Stomach (tissue), 4 donors: ENCODE results near the gene GPS2.

Experiments
- CTCF ChIP-seq, 7 experiments: fragments of 450-650 bp in 4 of 7; fragments of 200-600 bp in 3 of 7; sonication (generic) in 3 of 7; IDR thresholded peaks; one replicate each; pipeline ENCODE4 v1.5.1; 2016 to 2019; ENCODE audit warnings: antibody characterized with exemption in 7 of 7, control low read depth in 2 of 7, mild to moderate bottlenecking in 1 of 7
- EP300 ChIP-seq: sonication (generic); formaldehyde crosslinking; IDR thresholded peaks from one replicate; pipeline ENCODE4 v1.6.1; 2017; ENCODE audit warnings: antibody characterized with exemption
- POLR2A ChIP-seq, 4 donors: fragments of 450-650 bp; IDR thresholded peaks; one replicate each; pipeline ENCODE4 v1.6.1; 2016; ENCODE audit warnings: antibody characterized with exemption in 4 of 4, control low read depth in 2 of 4, mild to moderate bottlenecking in 1 of 4, moderate library complexity in 1 of 4
- POLR2AphosphoS5 ChIP-seq, 3 donors: sonication (generic); formaldehyde crosslinking; IDR thresholded peaks; one replicate each; pipeline ENCODE4 v1.6.1; 2016; ENCODE audit warnings: antibody characterized with exemption in 3 of 3

GRCh38 chr17:7356756-7357155, 41.6 kb upstream of the GPS2 start:
- TF ChIP-seq CTCF (IDR thresholded peaks at IDR 0.05) (no peak), POLR2A (IDR thresholded peaks at IDR 0.05) (no peak), EP300 (no peak), POLR2AphosphoS5 (IDR thresholded peaks at IDR 0.05) (no peak)
